ENCODE results near the gene CD160.
"Not testable (repeated sequence)": the region's sequence is repeated elsewhere in the genome, so short reads cannot be mapped to it uniquely, and the experiment has no call there.

Gene CD160

GRCh38 chr1:145710291-145711027, 8.8 kb upstream of the CD160 start:
- FAIRE-seq: no peak

- no peak for FAIRE-seq
Measured at GRCh38 chr1:145711213-145711651, 8.1 kb upstream of the CD160 start.

- FAIRE-seq: no peak
Measured at GRCh38 chr1:145714524-145715111, 4.7 kb upstream of the CD160 start.

- no peak for FAIRE-seq
Measured at GRCh38 chr1:145716641-145717345, 2.5 kb upstream of the CD160 start.

- FAIRE-seq: no peak
Measured at GRCh38 chr1:145717833-145718232, 1.5 kb upstream of the CD160 start.

GRCh38 chr1:145718465-145718864, 834 bp upstream of the CD160 start:
- FAIRE-seq: not testable (repeated sequence)

- FAIRE-seq: no peak
Measured at GRCh38 chr1:145720556-145720877, 1.2 kb downstream of the CD160 start.

GRCh38 chr1:145720878-145721671, 1.8 kb downstream of the CD160 start:
- FAIRE-seq: no peak

- FAIRE-seq: not testable (repeated sequence)
Measured at GRCh38 chr1:145726193-145726592, 6.9 kb downstream of the CD160 start.

GRCh38 chr1:145729196-145729595, 9.9 kb downstream of the CD160 start:
- FAIRE-seq: no peak

GRCh38 chr1:145729666-145730436, 10.6 kb downstream of the CD160 start:
- no peak for FAIRE-seq

- no peak for FAIRE-seq
Measured at GRCh38 chr1:145730467-145730866, 11.2 kb downstream of the CD160 start.

GRCh38 chr1:145730900-145731299, 11.6 kb downstream of the CD160 start:
- no peak for FAIRE-seq

- FAIRE-seq: no peak
Measured at GRCh38 chr1:145736191-145736590, 16.9 kb downstream of the CD160 start.

GRCh38 chr1:145740269-145740668, 21.0 kb downstream of the CD160 start:
- no peak for FAIRE-seq

GRCh38 chr1:145747398-145748247, 28.3 kb downstream of the CD160 start:
- FAIRE-seq: no peak

GRCh38 chr1:145750426-145750825, 31.1 kb downstream of the CD160 start:
- no peak for FAIRE-seq

GRCh38 chr1:145751491-145752037, 32.3 kb downstream of the CD160 start:
- FAIRE-seq: no peak

GRCh38 chr1:145757420-145757819, 38.1 kb downstream of the CD160 start:
- FAIRE-seq: no peak

- no peak for FAIRE-seq
Measured at GRCh38 chr1:145758116-145758515, 38.8 kb downstream of the CD160 start.

- no peak for FAIRE-seq
Measured at GRCh38 chr1:145758575-145758974, 39.3 kb downstream of the CD160 start.

All from endometrium (tissue), 2 donors.